HPDE6-E6E7 (cell line): ENCODE data around the gene FBXO15.

Experiments used
- DNase-seq: peaks from one replicate; pipeline ENCODE4 v3.0.0; 2011; ENCODE audit warnings: missing footprints; ENCODE audit errors: extremely low spot score

The FBXO15 gene

GRCh38 chr18:74147779-74148542 is at the start of gene FBXO15, which contains the start of gene TIMM21:
Gene FBXO15 (minus strand): TSS chr18:74147834. CDS start chr18:74147785, 49 bp downstream.
Gene TIMM21 (plus strand): TSS chr18:74148523. CDS start chr18:74148809, 286 bp downstream.
- DNase-seq, result peak; percentile 89

- DNase-seq, result peak; percentile 73
Measured at GRCh38 chr18:74196220-74197119, 48.8 kb upstream of the FBXO15 start.

GRCh38 chr18:74194691-74195090 is 47.1 kb upstream of the FBXO15 start:
- no peak for DNase-seq

GRCh38 chr18:74191577-74191976 is 43.9 kb upstream of the FBXO15 start:
- no peak for DNase-seq

- DNase-seq, result no peak
Measured at GRCh38 chr18:74190086-74190485, 42.5 kb upstream of the FBXO15 start.

- DNase-seq, result no peak
Measured at GRCh38 chr18:74186661-74187060, 39.0 kb upstream of the FBXO15 start.

GRCh38 chr18:74185860-74186259 is 38.2 kb upstream of the FBXO15 start:
- no peak for DNase-seq

GRCh38 chr18:74184875-74185274 is 37.2 kb upstream of the FBXO15 start:
- no peak for DNase-seq

GRCh38 chr18:74183130-74183529 is 35.5 kb upstream of the FBXO15 start:
- no peak for DNase-seq

GRCh38 chr18:74182335-74182734 is 34.7 kb upstream of the FBXO15 start:
- DNase-seq, result no peak

GRCh38 chr18:74179623-74180199 is 32.1 kb upstream of the FBXO15 start:
- no peak for DNase-seq

- no peak for DNase-seq
Measured at GRCh38 chr18:74178884-74179283, 31.2 kb upstream of the FBXO15 start.

GRCh38 chr18:74175658-74176057 is 28.0 kb upstream of the FBXO15 start:
- DNase-seq, result no peak

- no peak for DNase-seq
Measured at GRCh38 chr18:74173434-74173750, 25.8 kb upstream of the FBXO15 start.

- no peak for DNase-seq
Measured at GRCh38 chr18:74172697-74173433, 25.2 kb upstream of the FBXO15 start.

- peak; percentile 25 for DNase-seq
Measured at GRCh38 chr18:74171910-74172606, 24.4 kb upstream of the FBXO15 start.

- DNase-seq, result no peak
Measured at GRCh38 chr18:74166386-74166785, 18.8 kb upstream of the FBXO15 start.

- DNase-seq, result peak; percentile 35
Measured at GRCh38 chr18:74163019-74163660, 15.5 kb upstream of the FBXO15 start.

- no peak for DNase-seq
Measured at GRCh38 chr18:74155276-74155675, 7.6 kb upstream of the FBXO15 start.

- no peak for DNase-seq
Measured at GRCh38 chr18:74154716-74155115, 7.1 kb upstream of the FBXO15 start.

- no peak for DNase-seq
Measured at GRCh38 chr18:74153793-74154192, 6.2 kb upstream of the FBXO15 start.
